ENCODE results near the gene PTPN14. TPM values are rescaled to one million over a fixed set of nuclear protein-coding genes. Genes with fewer than 3 reads are reported as not detected.

Gene PTPN14
- total RNA-seq, 1 experiment from 2014 or later: 37.5 TPM

GRCh38 chr1:214416417-214416816 is 135.0 kb downstream of the PTPN14 start:
- Histone ChIP-seq H3K27ac (ENCODE audit: low read depth, low read length) (no peak overlapping the region), H3K79me2 (ENCODE audit: insufficient read depth, low read length) (peaks cover 7% of the 10 kb centered on the region; the same call in 1 of the 2 replicates), H4K20me1 (ENCODE audit: insufficient read depth) (peaks cover 4% of the 10 kb centered on the region; the same call in 1 of the 2 replicates), H3K4me3 (replicated peaks in 1 of 2; ENCODE audit: low read depth in 1 of 2, low read length in 2 of 2) (no peak overlapping the region), H3K4me2 (ENCODE audit: low read length) (no peak overlapping the region), H3K9me3 (ENCODE audit: control insufficient read depth in 1 of 2, insufficient read depth in 1 of 2, low read depth in 1 of 2, low read length in 2 of 2) (no peaks in the 10 kb centered on the region), H3K36me3 (ENCODE audit: control insufficient read depth in 1 of 2, insufficient read depth in 2 of 2, low read length in 2 of 2) (no peaks in the 10 kb centered on the region), H3K9me2 (ENCODE audit: insufficient read depth) (no peaks in the 10 kb centered on the region), H3K9ac (ENCODE audit: low read length) (no peak overlapping the region), H2AFZ (ENCODE audit: low read depth, low read length, poor library complexity, severe bottlenecking) (no peak overlapping the region), H3K4me1 (ENCODE audit: control insufficient read depth in 1 of 2, insufficient read depth in 2 of 2, low read length in 2 of 2) (peaks cover 9 to 10% of the 10 kb centered on the region in 2 experiments; a peak in 3 of 4 replicates), H3K27me3 (ENCODE audit: insufficient read depth, low read length) (no peaks in the 10 kb centered on the region)
- CTCF ChIA-PET: no interaction called here
- RAD21 ChIA-PET (ENCODE audit: low non-redundant PET in 1 of 2, low total read pairs in 2 of 2, uncharacterized antibody in 2 of 2, unreplicated experiment in 2 of 2): no interaction called here
- no peak for ATAC-seq
- POLR2A ChIA-PET: no interaction called here
- intact Hi-C loops (cut with micrococcal nuclease): no loop called here
- TF ChIP-seq, protein P1, sequence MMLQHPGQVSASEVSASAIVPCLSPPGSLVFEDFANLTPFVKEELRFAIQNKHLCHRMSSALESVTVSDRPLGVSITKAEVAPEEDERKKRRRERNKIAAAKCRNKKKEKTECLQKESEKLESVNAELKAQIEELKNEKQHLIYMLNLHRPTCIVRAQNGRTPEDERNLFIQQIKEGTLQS (IDR thresholded peaks at IDR 0.05): no peak
- peak; percentile 23; the same call in 1 of the 2 replicates for TF ChIP-seq JUND (IDR thresholded peaks at IDR 0.05)
- peak; percentile 21; the same call in 1 of the 2 replicates for TF ChIP-seq FOSL1 (IDR thresholded peaks at IDR 0.05; ENCODE audit: low read depth)
- DNase-seq (ENCODE audit: low read depth, low spot score): no peak
- BruUV-seq (replicated peaks): no TSS peak

DNA sequence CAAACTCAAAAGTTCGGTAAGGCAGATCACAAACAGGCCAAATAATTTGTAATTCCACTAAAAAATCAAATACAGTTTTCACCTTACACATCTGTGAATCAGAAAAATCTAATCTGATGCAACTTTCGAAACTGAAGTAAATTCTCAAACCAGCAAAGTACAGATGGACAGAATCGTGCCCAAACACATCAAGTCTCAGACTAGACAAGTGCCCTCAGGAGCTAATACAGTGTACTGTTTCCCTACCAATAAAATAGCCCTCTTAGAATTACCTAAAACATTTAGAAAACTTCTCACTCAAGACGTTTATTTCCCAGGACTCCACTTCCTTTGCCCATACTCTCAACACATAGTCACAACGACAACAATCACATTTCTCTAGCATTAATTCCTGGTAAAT is 136.3 kb downstream of the PTPN14 start:
- Histone ChIP-seq H3K4me1 (ENCODE audit: control insufficient read depth in 1 of 2, insufficient read depth in 2 of 2, low read length in 2 of 2) (peaks cover 9 to 10% of the 10 kb centered on the region in 2 experiments; a peak in 3 of 4 replicates), H4K20me1 (ENCODE audit: insufficient read depth) (peaks cover 4% of the 10 kb centered on the region; the same call in 1 of the 2 replicates), H3K9me2 (ENCODE audit: insufficient read depth) (no peaks in the 10 kb centered on the region), H3K27ac (ENCODE audit: low read depth, low read length) (no peak overlapping the region), H3K4me3 (replicated peaks in 1 of 2; ENCODE audit: low read depth in 1 of 2, low read length in 2 of 2) (no peak overlapping the region), H3K9me3 (ENCODE audit: control insufficient read depth in 1 of 2, insufficient read depth in 1 of 2, low read depth in 1 of 2, low read length in 2 of 2) (no peaks in the 10 kb centered on the region), H3K4me2 (ENCODE audit: low read length) (no peak overlapping the region), H2AFZ (ENCODE audit: low read depth, low read length, poor library complexity, severe bottlenecking) (no peak overlapping the region), H3K9ac (ENCODE audit: low read length) (no peak overlapping the region), H3K27me3 (ENCODE audit: insufficient read depth, low read length) (no peaks in the 10 kb centered on the region), H3K36me3 (ENCODE audit: control insufficient read depth in 1 of 2, insufficient read depth in 2 of 2, low read length in 2 of 2) (peaks cover 0 to 11% of the 10 kb centered on the region in 2 experiments; a peak in 1 of 4 replicates), H3K79me2 (ENCODE audit: insufficient read depth, low read length) (peaks cover 6% of the 10 kb centered on the region; the same call in 1 of the 2 replicates)
- TF ChIP-seq, protein P2, sequence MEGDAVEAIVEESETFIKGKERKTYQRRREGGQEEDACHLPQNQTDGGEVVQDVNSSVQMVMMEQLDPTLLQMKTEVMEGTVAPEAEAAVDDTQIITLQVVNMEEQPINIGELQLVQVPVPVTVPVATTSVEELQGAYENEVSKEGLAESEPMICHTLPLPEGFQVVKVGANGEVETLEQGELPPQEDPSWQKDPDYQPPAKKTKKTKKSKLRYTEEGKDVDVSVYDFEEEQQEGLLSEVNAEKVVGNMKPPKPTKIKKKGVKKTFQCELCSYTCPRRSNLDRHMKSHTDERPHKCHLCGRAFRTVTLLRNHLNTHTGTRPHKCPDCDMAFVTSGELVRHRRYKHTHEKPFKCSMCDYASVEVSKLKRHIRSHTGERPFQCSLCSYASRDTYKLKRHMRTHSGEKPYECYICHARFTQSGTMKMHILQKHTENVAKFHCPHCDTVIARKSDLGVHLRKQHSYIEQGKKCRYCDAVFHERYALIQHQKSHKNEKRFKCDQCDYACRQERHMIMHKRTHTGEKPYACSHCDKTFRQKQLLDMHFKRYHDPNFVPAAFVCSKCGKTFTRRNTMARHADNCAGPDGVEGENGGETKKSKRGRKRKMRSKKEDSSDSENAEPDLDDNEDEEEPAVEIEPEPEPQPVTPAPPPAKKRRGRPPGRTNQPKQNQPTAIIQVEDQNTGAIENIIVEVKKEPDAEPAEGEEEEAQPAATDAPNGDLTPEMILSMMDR (IDR thresholded peaks at IDR 0.05 in 2 of 3, conservative IDR thresholded peaks at IDR 0.05 in 1 of 3; ENCODE audit: borderline replicate concordance in 1 of 3, insufficient read depth in 1 of 3, low read depth in 2 of 3, low read length in 2 of 3): no peak
- no peak for TF ChIP-seq EZH2phosphoT487 (IDR thresholded peaks at IDR 0.05; ENCODE audit: borderline replicate concordance)
- no peak for TF ChIP-seq ZNF274 (IDR thresholded peaks at IDR 0.05; ENCODE audit: low read depth, low read length)
- TF ChIP-seq YY1 (IDR thresholded peaks at IDR 0.05; ENCODE audit: extremely low read depth, insufficient replicate concordance, low read depth, low read length): no peak
- TF ChIP-seq JUND (IDR thresholded peaks at IDR 0.05): no peak
- TF ChIP-seq, protein P3, sequence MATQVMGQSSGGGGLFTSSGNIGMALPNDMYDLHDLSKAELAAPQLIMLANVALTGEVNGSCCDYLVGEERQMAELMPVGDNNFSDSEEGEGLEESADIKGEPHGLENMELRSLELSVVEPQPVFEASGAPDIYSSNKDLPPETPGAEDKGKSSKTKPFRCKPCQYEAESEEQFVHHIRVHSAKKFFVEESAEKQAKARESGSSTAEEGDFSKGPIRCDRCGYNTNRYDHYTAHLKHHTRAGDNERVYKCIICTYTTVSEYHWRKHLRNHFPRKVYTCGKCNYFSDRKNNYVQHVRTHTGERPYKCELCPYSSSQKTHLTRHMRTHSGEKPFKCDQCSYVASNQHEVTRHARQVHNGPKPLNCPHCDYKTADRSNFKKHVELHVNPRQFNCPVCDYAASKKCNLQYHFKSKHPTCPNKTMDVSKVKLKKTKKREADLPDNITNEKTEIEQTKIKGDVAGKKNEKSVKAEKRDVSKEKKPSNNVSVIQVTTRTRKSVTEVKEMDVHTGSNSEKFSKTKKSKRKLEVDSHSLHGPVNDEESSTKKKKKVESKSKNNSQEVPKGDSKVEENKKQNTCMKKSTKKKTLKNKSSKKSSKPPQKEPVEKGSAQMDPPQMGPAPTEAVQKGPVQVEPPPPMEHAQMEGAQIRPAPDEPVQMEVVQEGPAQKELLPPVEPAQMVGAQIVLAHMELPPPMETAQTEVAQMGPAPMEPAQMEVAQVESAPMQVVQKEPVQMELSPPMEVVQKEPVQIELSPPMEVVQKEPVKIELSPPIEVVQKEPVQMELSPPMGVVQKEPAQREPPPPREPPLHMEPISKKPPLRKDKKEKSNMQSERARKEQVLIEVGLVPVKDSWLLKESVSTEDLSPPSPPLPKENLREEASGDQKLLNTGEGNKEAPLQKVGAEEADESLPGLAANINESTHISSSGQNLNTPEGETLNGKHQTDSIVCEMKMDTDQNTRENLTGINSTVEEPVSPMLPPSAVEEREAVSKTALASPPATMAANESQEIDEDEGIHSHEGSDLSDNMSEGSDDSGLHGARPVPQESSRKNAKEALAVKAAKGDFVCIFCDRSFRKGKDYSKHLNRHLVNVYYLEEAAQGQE (IDR thresholded peaks at IDR 0.05; ENCODE audit: low read depth): no peak
- no peak for TF ChIP-seq SP1 (IDR thresholded peaks at IDR 0.05; ENCODE audit: low read depth)
- no peak for TF ChIP-seq ELF1 (IDR thresholded peaks at IDR 0.05; ENCODE audit: borderline replicate concordance, low read depth)
- no peak for TF ChIP-seq RAD21 (IDR thresholded peaks at IDR 0.05; ENCODE audit: low read depth)
- DNase-seq (ENCODE audit: low read depth, low spot score) (no peak), ATAC-seq (no peak)
- RAD21 ChIA-PET (ENCODE audit: low non-redundant PET in 1 of 2, low total read pairs in 2 of 2, uncharacterized antibody in 2 of 2, unreplicated experiment in 2 of 2): no interaction called here
- BruUV-seq (replicated peaks): no TSS peak
- intact Hi-C loops (cut with micrococcal nuclease): no loop called here
- CTCF ChIA-PET: no interaction called here
- POLR2A ChIA-PET: no interaction called here
